GM18526 (cell line): ENCODE results near the gene TMEM63A.

Experiments
- POLR2A ChIP-seq: IDR thresholded peaks from 3 replicates; pipeline ENCODE4 v1.6.1; 2011; ENCODE audit not compliant: insufficient read length; ENCODE audit errors: extremely low read depth

Gene TMEM63A

DNA sequence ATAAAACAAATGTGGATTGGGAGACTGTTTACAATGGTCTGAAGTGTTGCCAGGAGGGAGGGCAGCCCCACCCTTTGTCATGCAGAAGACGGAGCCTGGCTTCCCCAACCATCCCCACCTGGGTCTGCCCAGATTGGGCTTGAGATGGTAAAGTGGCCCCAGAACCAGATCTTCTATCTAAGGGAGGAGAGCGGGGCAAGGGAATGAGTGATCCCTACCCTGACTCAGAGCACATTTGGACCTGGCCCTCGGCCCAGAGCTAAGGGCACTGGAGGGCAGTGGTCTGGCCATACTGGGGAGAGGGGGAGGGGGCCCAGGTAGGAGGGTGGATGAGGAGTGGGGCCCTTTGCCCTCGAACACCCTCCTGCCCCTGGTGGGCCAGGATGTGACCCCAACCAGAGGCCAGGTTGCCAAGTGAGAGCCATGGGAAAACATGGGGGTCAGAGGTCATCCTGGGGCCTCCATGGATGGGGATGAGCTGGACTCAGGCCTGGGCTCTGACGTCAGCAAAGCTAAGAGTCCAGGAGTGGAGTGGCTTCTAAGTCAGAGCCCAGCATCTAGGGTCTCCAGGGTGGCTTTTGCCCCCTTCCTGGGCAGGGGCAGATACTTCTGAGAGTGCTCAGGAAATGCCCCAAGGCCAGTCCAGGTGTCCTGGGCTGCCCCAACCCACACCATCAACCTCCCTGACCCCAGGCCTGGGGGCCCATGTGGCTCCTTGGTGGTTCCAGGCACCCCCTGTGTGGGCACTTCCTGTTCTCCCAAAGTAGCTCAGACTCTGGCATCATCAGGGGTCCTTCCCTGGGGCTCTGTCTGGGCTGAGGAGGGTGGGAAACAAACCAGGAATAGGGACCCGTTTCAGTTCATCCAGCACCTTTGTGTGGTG lies 8.4 kb upstream of the TMEM63A start:
- TF ChIP-seq POLR2A = no peak

GRCh38 chr1:225889743-225890142 lies 7.6 kb upstream of the TMEM63A start:
- TF ChIP-seq POLR2A = no peak

DNA sequence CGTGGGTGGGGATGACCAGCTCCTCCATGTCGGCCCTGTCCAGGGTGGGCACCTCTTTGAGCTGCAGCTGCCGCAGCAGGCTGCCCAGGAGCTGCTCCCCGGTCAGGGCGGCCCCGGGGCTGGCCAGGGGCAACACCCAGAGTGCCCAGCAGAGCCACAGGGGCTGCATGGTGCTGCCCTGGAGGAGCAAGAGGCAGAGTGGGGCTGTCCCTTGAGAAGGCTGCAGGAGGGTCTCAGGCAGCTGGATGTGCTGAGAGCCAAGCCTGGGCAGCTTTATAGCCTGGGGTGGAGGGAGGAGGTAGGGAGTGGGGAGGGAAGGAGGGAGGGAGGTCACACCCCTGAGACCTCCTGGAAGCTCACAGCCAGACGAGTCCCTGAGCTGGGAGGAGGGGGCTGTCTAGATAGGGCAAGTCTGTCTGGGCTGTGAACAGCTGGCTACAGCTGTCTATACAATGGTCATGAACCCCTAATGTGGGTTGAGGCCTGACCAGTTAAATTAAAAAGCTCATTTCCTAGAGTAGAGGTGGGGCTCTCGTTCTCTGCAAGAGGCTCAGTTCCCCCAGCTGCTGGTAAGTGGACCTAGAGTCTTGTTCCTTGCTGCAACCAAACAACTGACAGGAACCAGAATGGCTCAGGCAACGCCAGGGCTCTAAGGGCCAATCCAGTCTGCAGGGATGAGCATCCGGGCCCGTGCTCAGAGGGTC lies 6.9 kb upstream of the TMEM63A start, which contains the start of gene LEFTY1:
LEFTY1 (minus strand) TSS at position 249 of the 704 bp plus-strand sequence; CDS start at position 169, 80 bp downstream.
- TF ChIP-seq POLR2A = no peak

DNA sequence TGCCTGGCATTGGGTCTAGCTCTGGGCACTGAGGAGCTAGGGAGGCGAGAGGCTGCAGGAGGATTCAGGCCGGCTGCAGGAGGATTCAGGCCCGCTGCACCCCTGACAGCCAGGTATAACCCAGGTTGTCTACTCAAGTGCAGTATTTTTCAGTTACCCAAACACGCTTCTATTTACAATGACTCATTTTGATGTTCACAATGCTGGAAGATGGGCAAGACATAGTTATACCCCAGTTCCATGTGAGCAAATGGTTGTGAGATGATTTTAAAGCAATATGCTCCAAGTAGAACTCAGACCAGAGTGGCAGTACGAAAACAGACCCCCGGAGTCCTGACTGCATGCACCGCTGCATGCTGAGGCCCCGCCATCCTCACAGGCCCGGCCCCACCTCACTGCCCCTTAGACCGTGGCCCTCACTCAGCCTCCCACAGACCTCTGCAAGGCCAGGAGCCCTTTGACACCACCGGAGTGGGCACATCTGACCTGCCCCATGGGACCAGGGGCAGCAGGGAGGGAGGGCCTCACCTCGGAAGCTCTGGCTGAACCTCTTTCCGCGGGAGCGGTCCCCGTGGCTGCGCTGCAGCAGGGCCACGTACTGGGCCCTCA lies 6.2 kb upstream of the TMEM63A start:
- no peak for TF ChIP-seq POLR2A

- no peak for TF ChIP-seq POLR2A
Observed at GRCh38 chr1:225887030-225887314, 4.8 kb upstream of the TMEM63A start.

GRCh38 chr1:225886159-225887029 lies 4.2 kb upstream of the TMEM63A start:
- TF ChIP-seq POLR2A = no peak

DNA sequence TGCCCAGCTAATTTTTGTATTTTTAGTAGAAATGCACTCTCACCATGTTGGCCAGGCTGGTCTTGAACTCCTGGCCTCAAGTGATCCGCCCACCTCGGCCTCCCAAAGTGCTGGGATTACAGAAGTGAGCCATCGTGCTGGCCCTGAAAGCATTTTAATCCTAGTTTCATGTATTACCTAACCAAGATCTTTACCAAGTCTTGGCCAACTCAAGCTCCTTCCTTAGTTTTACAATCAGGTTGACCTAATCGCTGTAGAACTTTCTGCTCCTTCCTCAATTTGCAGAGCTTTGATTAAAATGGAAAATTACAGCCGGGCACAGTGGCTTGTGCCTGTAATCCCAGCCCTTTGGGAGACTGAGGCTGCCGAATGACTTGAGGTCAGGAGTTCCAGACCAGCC lies 3.2 kb upstream of the TMEM63A start:
- TF ChIP-seq POLR2A = no peak

DNA sequence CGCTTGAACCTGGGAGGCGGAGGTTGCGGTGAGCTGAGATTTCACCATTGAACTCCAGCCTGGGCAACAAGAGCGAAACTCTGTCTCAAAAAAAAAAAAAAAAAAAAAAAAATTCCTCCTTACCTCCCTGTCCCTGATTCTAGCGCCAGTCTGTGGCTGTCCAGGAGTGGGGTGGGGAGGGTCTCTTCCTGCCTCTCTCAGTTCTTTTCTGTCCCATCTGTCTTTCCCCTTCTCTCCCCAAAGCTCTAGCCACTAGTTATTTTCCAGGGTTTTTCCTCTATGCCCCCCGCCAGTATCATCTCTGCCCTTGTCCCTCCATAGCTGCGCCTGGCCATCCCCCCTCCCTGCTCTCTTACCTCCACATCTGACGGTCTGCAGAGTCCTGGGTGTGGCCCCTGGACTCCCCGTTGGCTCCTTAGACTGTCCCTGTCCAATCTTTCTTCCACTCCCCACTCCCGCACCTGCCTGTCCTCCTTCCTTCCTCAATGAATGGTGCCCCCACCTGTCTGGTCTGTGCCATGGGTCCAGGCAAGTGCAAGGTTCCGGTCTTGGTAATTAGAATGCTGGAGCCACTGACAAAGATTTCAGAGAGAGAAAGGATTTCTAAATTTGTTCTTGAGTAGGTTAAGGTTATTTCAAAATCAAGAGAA lies 1.6 kb upstream of the TMEM63A start:
- TF ChIP-seq POLR2A = no peak

DNA sequence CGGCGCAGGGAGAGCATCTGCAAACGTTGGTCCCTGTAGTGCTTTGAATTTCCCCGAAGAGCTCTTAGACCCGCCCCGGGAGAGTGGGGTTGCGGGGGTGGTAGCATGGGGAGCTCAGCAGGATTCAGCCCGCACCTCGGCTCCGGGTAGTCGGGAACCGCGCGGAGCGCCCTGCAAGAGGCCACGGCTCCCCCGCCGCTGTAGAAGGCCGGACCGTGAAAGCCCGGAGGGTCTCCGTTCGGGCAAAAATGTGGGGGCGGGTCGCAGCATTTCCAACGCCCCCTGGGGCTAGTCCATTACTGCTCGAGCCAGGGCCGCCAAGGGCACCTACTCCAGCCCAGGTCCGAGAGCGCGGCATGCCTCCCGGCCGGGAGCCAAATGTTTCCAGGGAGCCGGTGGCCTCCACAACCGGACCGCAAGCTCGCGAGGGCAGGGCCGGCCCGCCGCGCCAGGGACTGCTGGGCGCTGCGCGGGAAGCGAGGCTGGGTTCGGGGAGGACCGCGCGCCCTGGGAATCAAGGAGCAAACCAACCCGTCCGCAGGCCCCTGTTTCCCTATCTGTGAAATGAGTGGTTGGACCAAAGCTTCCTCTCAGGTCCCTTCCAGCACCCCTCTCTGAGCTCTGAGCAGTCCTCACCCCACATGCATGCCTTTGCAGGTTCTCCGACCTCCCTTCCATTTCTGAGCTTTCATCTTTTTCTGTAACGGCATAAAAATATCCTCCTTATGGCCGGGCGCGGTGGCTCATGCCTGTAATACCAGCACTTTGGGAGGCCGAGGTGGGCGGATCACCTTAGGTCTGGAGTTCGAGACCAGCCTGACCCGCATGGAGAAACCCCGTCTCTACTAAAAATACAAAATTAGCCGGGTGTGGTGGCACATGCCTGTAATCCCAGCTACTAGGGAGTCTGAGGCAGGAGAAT lies 775 bp upstream of the TMEM63A start:
- no peak for TF ChIP-seq POLR2A

DNA sequence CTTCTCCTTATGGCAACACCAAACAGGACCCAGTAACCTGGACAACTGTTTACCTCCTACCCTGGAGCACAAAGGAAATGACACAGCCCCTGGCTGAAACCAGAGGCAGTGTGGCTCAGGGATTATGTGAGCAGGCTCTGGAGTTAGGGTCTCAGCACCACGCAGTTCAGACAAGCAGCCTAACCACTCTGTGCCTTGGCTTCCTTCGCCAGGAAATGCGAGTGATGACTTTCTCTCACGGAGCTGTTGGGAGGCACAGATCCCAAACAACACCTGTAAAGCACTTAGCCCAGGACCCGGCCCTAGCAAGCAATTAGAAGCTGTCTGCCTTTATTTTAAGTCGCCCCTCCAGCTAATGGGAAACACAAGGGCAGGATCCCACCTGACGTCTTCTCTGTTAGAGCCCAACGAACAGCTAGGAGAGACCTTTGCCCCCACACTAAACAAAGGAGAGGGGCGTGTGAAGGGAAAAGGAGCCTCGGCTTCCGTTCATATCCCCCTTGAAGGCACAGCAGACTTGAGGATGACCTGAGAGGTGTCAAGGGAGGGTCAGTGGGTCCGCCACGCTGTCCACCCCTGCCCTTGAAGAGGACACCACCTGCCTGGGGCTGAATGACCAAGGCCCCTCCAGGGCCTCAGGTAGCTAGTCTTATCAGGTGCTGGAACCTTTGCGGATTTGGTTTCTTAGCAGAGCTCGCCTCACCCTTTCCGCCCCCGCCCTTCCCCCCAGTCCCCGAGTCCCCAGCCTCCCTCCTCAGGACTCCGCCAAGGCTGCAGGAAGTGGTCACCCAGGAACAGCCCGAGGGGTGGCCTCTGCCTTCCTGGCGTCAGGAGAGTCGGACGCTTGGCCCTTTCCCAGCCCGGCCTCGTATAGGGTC lies 860 bp downstream of the TMEM63A start:
- no peak for TF ChIP-seq POLR2A

DNA sequence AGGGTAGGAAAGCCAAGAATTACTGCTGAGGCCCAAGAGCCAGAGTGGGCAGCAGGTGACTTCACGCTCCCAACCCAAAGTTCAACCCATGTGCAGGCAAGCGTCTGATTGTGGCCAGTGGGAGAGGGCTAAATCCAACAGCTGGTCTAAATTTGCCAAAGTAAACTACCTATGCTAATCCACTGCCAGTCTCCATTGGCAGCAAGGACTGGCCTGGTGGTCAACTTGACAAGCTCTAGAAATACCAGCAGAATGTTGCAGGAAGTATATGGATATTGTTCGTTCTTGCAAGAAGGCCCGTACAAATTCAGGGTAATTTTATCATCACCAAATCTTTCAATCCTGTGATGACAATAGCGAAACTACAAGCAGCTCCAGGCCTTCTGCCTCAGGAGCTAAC lies 1.5 kb downstream of the TMEM63A start:
- no peak for TF ChIP-seq POLR2A

GRCh38 chr1:225880222-225880588 lies 2.0 kb downstream of the TMEM63A start:
- no peak for TF ChIP-seq POLR2A
